ENCODE data around the gene ARFGAP1. TPM values are rescaled to one million over a fixed set of nuclear protein-coding genes. Genes with fewer than 3 reads are reported as not detected.

ARFGAP1 gene
- total and polyA plus RNA-seq, 10 of the 15 experiments (the other 5 are each of a cell fraction or from before 2014, with no cell fraction given): 0.45 to 79.9 (median 30.8) TPM

- no peak for TF ChIP-seq SKIL (IDR thresholded peaks at IDR 0.05; ENCODE audit: low read depth, poor library complexity, severe bottlenecking)
- TF ChIP-seq CBFB (IDR thresholded peaks at IDR 0.05; ENCODE audit: low read depth): no peak
- no peak for TF ChIP-seq GATAD2B (conservative IDR thresholded peaks at IDR 0.05; ENCODE audit: low read depth)
- TF ChIP-seq RCOR1 (conservative IDR thresholded peaks at IDR 0.05; ENCODE audit: low read depth, low read length): no peak
- no peak for TF ChIP-seq HDGF (IDR thresholded peaks at IDR 0.05)
Observed at GRCh38 chr20:63286781-63287696, 14.4 kb downstream of the ARFGAP1 start (continued).

GRCh38 chr20:63287697-63288580, 15.3 kb downstream of the ARFGAP1 start:
- BruUV-seq (replicated peaks): TSS peak; percentile 52
- ChIA-PET POLR2A (no interaction called here), SMC1A (ENCODE audit: uncharacterized antibody, unreplicated experiment) (interaction anchor here (0.6 kb wide), 1 partner anchor 64 kb away, joined by 3 read pairs; no protein-coding TSS in a partner anchor), CTCF (interaction anchor here (1.8 kb wide), 1 partner anchor 64 kb away, joined by 6 read pairs; no protein-coding TSS in a partner anchor), RAD21 (ENCODE audit: unreplicated experiment) (interaction anchor here (0.7 kb wide), 1 partner anchor 316 kb away, joined by 4 read pairs; no protein-coding TSS in a partner anchor)
- TF ChIP-seq FOXK2 (IDR thresholded peaks at IDR 0.05) (no peak), PBX3 (IDR thresholded peaks at IDR 0.05; ENCODE audit: insufficient replicate concordance, low read depth, low read length) (no peak), SUPT20H (IDR thresholded peaks at IDR 0.05; ENCODE audit: borderline replicate concordance, control insufficient read depth, low read depth, low read length) (no peak), NR2C2 (IDR thresholded peaks at IDR 0.05; ENCODE audit: borderline replicate concordance, control insufficient read depth, insufficient read length, low read depth) (no peak), NBN (IDR thresholded peaks at IDR 0.05) (no peak), RFX5 (IDR thresholded peaks at IDR 0.05; ENCODE audit: low read depth, low read length) (no peak), SPI1 (IDR thresholded peaks at IDR 0.05; ENCODE audit: borderline replicate concordance, insufficient read depth, low read depth, low read length) (no peak), KLF5 (IDR thresholded peaks at IDR 0.05; ENCODE audit: partially characterized antibody) (no peak), ZNF622 (IDR thresholded peaks at IDR 0.05) (no peak), MEF2B (IDR thresholded peaks at IDR 0.05; ENCODE audit: partially characterized antibody, poor library complexity, severe bottlenecking) (no peak), ZSCAN29 (IDR thresholded peaks at IDR 0.05) (no peak)
- H3K36me3 ChIP-seq (ENCODE audit: control insufficient read depth in 2 of 2, insufficient read depth in 2 of 2, low read length in 1 of 2): peaks cover 2 to 11% of the 10 kb centered on the region in 2 experiments
- H3K4me2 ChIP-seq (ENCODE audit: control insufficient read depth, insufficient read depth): no peak overlapping the region
- no peaks in the 10 kb centered on the region for H3K79me2 ChIP-seq (ENCODE audit: control insufficient read depth, insufficient read depth, low read length)
- no peak overlapping the region for H3K9ac ChIP-seq (ENCODE audit: control insufficient read depth, insufficient read depth, low read length)
- FAIRE-seq: no peak
- intact Hi-C loops (cut with micrococcal nuclease; ENCODE audit: unreplicated experiment): no loop called here
- in situ Hi-C loops (cut with MboI): no loop called here
- H3K4me1 ChIP-seq (ENCODE audit: control insufficient read depth, insufficient read depth, low read length): no peaks in the 10 kb centered on the region
- H3K27ac ChIP-seq (ENCODE audit: control insufficient read depth, insufficient read depth): no peak overlapping the region
- no peaks in the 10 kb centered on the region for H4K20me1 ChIP-seq (ENCODE audit: control insufficient read depth, insufficient read depth)
- H2AFZ ChIP-seq (ENCODE audit: control insufficient read depth, low read depth, low read length): no peak overlapping the region
- no peak overlapping the region for H3K4me3 ChIP-seq
- no peaks in the 10 kb centered on the region; a peak in 1 of 4 replicates for H3K27me3 ChIP-seq (replicated peaks in 1 of 2; ENCODE audit: control insufficient read depth in 2 of 2, insufficient read depth in 2 of 2, low read length in 1 of 2)
- DNase-seq (ENCODE audit: low read depth, low spot score): no peak
- ATAC-seq: no peak
- 93% methylated on average over 55 of the region's 55 CpGs for WGBS (ENCODE audit: insufficient coverage, insufficient replicate concordance, low lambda C conversion rate, missing lambda C conversion rate)
- no peaks in the 10 kb centered on the region for H3K9me3 ChIP-seq (replicated peaks; ENCODE audit: control insufficient read depth, insufficient read depth, low read length)

Measured in GM12878 (cell line).